OCI-LY7 (cell line): ENCODE results near the gene SLC16A8. TPM values are rescaled to one million over a fixed set of nuclear protein-coding genes. Genes with fewer than 3 reads are reported as not detected.
A peak's percentile ranks its signal among the peaks of the same experiment; 100 is the strongest.

Source experiments
- BruUV-seq: library from RNA; stranded (reverse); fragments of 400-500 nt; replicated peaks from 2 replicates; lab custom pipeline; 2021; lab: Mats Ljungman, UMichigan
- CTCF ChIA-PET: fragments of 300-600 bp; sonication (Branson Sonifier 250); formaldehyde crosslinking; loops from one replicate; lab custom pipeline; 2022; ENCODE audit warnings: antibody characterized with exemption; ENCODE audit not compliant: unreplicated experiment; lab: Charles Lee
- POLR2A ChIA-PET: fragments of 300-600 bp; sonication (Branson Sonifier 250); formaldehyde crosslinking; loops from one replicate; lab custom pipeline; 2022; ENCODE audit warnings: antibody characterized with exemption; lab: Charles Lee
- DNase-seq: peaks from one replicate; pipeline ENCODE4 v3.0.0-alpha.2; 2015; ENCODE audit warnings: low spot score
- H2AFZ ChIP-seq: fragments of 200-600 bp; sonication (generic), shearing (Covaris generic); 2 replicates; pipeline ENCODE4 v1.6.1; 2014; ENCODE audit warnings: mild to moderate bottlenecking, antibody characterized with exemption, low read length, moderate library complexity
- H3K27ac ChIP-seq: fragments of 200-600 bp; sonication (generic); 2 replicates; pipeline ENCODE4 v1.5.1; 2014; ENCODE audit warnings: mixed run types, low read depth, mild to moderate bottlenecking, moderate library complexity, low read length, inconsistent platforms; ENCODE audit not compliant: poor library complexity, severe bottlenecking
- H3K36me3 ChIP-seq: fragments of 200-600 bp; sonication (generic); 2 replicates; pipeline ENCODE4 v1.6.1; 2014; ENCODE audit warnings: mild to moderate bottlenecking, antibody characterized with exemption, low read length, moderate library complexity, mixed read lengths; ENCODE audit not compliant: insufficient read depth
- H3K4me1 ChIP-seq: fragments of 200-600 bp; sonication (generic); 2 replicates; pipeline ENCODE4 v1.5.1; 2014; ENCODE audit warnings: mild to moderate bottlenecking, low read length; ENCODE audit not compliant: insufficient read depth, poor library complexity, severe bottlenecking
- H3K4me2 ChIP-seq: fragments of 200-600 bp; sonication (generic); 2 replicates; pipeline ENCODE4 v1.6.1; 2014; ENCODE audit warnings: mild to moderate bottlenecking, low read length
- H3K4me3 ChIP-seq: fragments of 200-600 bp; sonication (generic); 2 replicates; pipeline ENCODE4 v1.5.1; 2014; ENCODE audit warnings: mild to moderate bottlenecking, low read depth, low read length; ENCODE audit not compliant: poor library complexity, severe bottlenecking
- H3K79me2 ChIP-seq: fragments of 200-600 bp; sonication (generic); 2 replicates; pipeline ENCODE4 v1.6.1; 2016; ENCODE audit warnings: low read depth, mild to moderate bottlenecking, low read length, moderate library complexity, mixed read lengths; ENCODE audit not compliant: insufficient read depth
- H3K9me2 ChIP-seq: fragments of 200-600 bp; sonication (generic); 2 replicates; pipeline ENCODE4 v1.6.1; 2016; ENCODE audit warnings: mild to moderate bottlenecking, low read length, mixed read lengths; ENCODE audit not compliant: insufficient read depth
- H3K9me3 ChIP-seq: fragments of 200-600 bp; sonication (generic); 2 replicates; pipeline ENCODE4 v1.6.1; 2014; ENCODE audit warnings: mild to moderate bottlenecking, mixed run types, low read length, mixed read lengths
- H4K20me1 ChIP-seq: fragments of 200-600 bp; sonication (generic); 2 replicates; pipeline ENCODE4 v1.6.1; 2014; ENCODE audit warnings: mild to moderate bottlenecking, antibody characterized with exemption, low read length, moderate library complexity, mixed read lengths; ENCODE audit not compliant: insufficient read depth
- CTCF ChIP-seq: fragments of 200-600 bp; sonication (generic); conservative IDR thresholded peaks from 2 replicates; pipeline ENCODE4 v1.5.1; 2014; ENCODE audit warnings: mild to moderate bottlenecking, antibody characterized with exemption, low read length, moderate library complexity, mixed read lengths
- EZH2phosphoT487 ChIP-seq: fragments of 200-600 bp; sonication (generic); IDR thresholded peaks from 2 replicates; pipeline ENCODE4 v1.6.1; 2018; ENCODE audit warnings: low read depth, borderline replicate concordance, mild to moderate bottlenecking, mixed run types, antibody characterized with exemption, low read length, moderate library complexity, mixed read lengths
- intact Hi-C: fragments of 100-400 bp; cut with micrococcal nuclease; formaldehyde crosslinking; loops from one replicate; pipeline ENCODE4 v1.10.0; 2022; ENCODE audit not compliant: unreplicated experiment
- total RNA-seq, 2 experiments: library from RNA; depleted of rRNA in 1 of 2; stranded (reverse); fragments of >200 nt in 1 of 2; shearing (Covaris generic) in 1 of 2; gene quantifications; 2 replicates each; pipeline ENCODE4 v1.2.3, GENCODE V29; 2014 to 2022

Gene SLC16A8
- total RNA-seq, 2 experiments from 2014 or later: not detected

- Histone ChIP-seq H2AFZ (no peak overlapping the region), H4K20me1 (no peaks in the 10 kb centered on the region), H3K36me3 (no peaks in the 10 kb centered on the region), H3K4me3 (no peak overlapping the region), H3K9me3 (no peaks in the 10 kb centered on the region), H3K9me2 (no peaks in the 10 kb centered on the region), H3K27ac (no peak overlapping the region), H3K79me2 (no peaks in the 10 kb centered on the region), H3K4me2 (no peak overlapping the region), H3K4me1 (no peaks in the 10 kb centered on the region)
- ChIA-PET CTCF (no interaction called here), POLR2A (no interaction called here)
- TF ChIP-seq CTCF (peak; percentile 63), EZH2phosphoT487 (no peak)
- BruUV-seq: no TSS peak
- peak; percentile 15 for DNase-seq
- intact Hi-C loops: no loop called here
Measured at GRCh38 chr22:38069372-38070249, 14.4 kb downstream of the SLC16A8 start.

DNA sequence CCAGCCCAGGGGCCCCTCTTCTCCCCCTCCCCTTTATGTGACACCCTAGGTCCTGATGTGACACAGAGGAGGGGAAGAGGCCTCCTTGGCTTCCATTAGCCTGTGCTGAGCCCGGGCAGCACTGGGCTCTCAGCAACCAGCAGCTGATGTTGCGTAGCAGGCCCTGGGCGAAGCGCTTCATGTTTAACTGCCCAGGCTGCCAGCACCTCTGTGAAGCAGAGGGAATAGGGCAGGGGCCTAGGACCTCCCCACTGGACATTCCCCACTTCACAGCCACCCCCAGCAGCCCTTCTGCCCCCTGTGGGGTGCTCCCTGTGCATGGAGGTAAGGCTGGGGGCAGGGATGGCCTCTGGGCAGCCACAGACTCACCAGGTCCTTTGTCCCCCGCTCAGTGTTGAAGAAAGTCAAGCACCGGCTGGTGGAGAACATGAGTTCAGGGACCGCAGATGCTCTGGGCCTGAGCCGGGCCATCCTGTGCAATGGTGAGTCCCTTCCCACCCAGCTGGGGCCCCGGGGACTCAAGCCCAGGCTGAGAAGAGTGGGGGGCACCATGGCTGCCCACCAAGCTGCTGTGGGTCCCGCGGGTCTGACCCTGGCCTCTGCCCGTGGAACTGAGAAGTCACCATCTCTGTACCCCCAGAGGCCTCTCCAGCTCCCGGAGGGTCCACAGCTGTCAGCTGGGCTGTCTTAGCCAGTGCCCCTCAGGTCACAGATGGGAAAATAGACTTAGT, 15.2 kb downstream of the SLC16A8 start:
- intact Hi-C loops: no loop called here
- Histone ChIP-seq H3K79me2 (no peaks in the 10 kb centered on the region), H3K36me3 (no peaks in the 10 kb centered on the region), H2AFZ (no peak overlapping the region), H3K9me3 (no peaks in the 10 kb centered on the region), H3K4me2 (no peak overlapping the region), H3K4me3 (no peak overlapping the region), H4K20me1 (no peaks in the 10 kb centered on the region), H3K9me2 (no peaks in the 10 kb centered on the region), H3K4me1 (no peaks in the 10 kb centered on the region), H3K27ac (no peak overlapping the region)
- no TSS peak for BruUV-seq
- TF ChIP-seq EZH2phosphoT487 (no peak), CTCF (no peak)
- DNase-seq: no peak
- CTCF ChIA-PET: no interaction called here
- POLR2A ChIA-PET: no interaction called here
